ENCODE results near the gene CTRB2.

CTRB2 gene

DNA sequence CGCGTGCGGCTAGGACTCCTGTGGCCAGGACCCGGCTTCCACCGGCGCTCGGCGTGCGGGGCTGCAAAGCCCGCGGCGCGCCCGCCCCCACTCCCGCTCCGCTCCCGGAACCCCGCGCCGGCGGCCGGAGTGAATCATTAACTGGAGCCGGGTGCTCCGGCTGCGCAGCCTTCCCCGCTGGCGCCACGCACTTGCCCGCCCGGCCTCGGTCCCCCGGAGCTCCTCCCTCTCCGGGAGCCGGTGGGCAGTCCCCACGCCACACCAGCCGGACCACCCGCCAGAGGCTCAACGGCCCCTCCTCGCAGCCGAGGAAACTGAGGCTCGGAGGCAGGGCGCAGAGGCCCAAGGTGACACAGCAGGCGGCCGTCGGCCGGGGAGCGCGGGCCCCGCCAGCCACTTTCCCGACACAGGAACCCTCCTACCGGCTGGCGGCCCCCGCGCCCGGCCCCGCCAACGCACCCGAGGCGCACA lies 43.9 kb upstream of the CTRB2 start:
- FAIRE-seq: no peak
- TF ChIP-seq, protein P1, sequence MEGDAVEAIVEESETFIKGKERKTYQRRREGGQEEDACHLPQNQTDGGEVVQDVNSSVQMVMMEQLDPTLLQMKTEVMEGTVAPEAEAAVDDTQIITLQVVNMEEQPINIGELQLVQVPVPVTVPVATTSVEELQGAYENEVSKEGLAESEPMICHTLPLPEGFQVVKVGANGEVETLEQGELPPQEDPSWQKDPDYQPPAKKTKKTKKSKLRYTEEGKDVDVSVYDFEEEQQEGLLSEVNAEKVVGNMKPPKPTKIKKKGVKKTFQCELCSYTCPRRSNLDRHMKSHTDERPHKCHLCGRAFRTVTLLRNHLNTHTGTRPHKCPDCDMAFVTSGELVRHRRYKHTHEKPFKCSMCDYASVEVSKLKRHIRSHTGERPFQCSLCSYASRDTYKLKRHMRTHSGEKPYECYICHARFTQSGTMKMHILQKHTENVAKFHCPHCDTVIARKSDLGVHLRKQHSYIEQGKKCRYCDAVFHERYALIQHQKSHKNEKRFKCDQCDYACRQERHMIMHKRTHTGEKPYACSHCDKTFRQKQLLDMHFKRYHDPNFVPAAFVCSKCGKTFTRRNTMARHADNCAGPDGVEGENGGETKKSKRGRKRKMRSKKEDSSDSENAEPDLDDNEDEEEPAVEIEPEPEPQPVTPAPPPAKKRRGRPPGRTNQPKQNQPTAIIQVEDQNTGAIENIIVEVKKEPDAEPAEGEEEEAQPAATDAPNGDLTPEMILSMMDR (IDR thresholded peaks at IDR 0.05; ENCODE audit: insufficient read depth, missing control alignments): no peak
- peak; percentile 51 for DNase-seq (ENCODE audit: insufficient read length, low spot score)

GRCh38 chr16:75250089-75250808 lies 43.3 kb upstream of the CTRB2 start:
- DNase-seq (ENCODE audit: insufficient read length, low spot score) (no peak), FAIRE-seq (no peak)
- TF ChIP-seq, protein P1 (IDR thresholded peaks at IDR 0.05; ENCODE audit: insufficient read depth, missing control alignments): peak; percentile 4

DNA sequence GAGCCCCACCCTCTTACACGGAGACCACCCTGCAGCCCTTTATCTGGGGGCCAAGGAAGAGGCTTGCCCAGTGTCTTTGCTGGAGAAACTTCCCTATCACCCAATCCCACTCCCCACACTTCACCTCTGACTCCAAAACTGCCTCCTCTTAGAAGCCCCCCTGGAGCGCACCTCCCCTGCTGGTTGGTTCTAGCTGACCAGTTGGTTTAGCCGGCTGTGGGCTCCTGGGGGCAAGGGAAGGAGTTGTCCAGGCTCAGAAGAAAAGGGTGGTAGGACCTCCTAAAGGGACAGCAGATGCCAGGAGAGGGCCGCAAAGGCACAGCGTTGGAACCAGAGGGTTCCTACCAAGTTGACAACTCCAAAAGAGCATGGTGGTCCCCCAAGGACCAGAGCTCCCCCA lies 42.5 kb upstream of the CTRB2 start:
- no peak for FAIRE-seq

GRCh38 chr16:75248536-75249380 lies 41.8 kb upstream of the CTRB2 start:
- TF ChIP-seq, protein P1 (IDR thresholded peaks at IDR 0.05; ENCODE audit: insufficient read depth, missing control alignments): no peak
- DNase-seq (ENCODE audit: insufficient read length, low spot score) (no peak), FAIRE-seq (no peak)

More for the DNA sequence above, 42.5 kb upstream of the CTRB2 start:
- no peak for DNase-seq (ENCODE audit: insufficient read length, low spot score)
- TF ChIP-seq, protein P1 (IDR thresholded peaks at IDR 0.05; ENCODE audit: insufficient read depth, missing control alignments): no peak

DNA sequence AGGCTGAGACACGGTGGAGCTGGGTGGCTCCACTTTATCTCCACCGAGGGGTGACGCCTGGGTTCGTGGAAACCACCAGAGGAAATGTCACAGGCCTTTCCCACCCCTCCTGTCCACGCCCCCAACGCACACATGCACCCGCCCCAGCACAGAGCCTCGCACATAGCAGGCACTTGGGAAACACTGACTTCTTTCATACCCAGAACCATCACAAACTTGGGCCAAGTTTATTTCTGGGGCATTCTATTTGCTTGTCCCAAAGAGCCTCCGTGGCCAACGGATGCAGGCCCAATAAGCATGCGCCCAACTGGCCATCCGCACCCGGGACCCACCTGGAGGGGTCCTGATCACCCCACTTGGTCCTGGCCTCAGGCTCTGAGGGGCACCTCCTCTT lies 41.2 kb upstream of the CTRB2 start:
- DNase-seq (ENCODE audit: insufficient read length, low spot score): no peak
- TF ChIP-seq, protein P1 (IDR thresholded peaks at IDR 0.05; ENCODE audit: insufficient read depth, missing control alignments): no peak
- no peak for FAIRE-seq

GRCh38 chr16:75247249-75247648 lies 40.3 kb upstream of the CTRB2 start:
- FAIRE-seq (no peak), DNase-seq (ENCODE audit: insufficient read length, low spot score) (no peak)
- TF ChIP-seq, protein P1 (IDR thresholded peaks at IDR 0.05; ENCODE audit: insufficient read depth, missing control alignments): no peak

All from D721Med (cell line).